A204.1 (cell line): Measurements from ENCODE around the gene GPC3.
"Not testable (repeated sequence)": the region's sequence is repeated elsewhere in the genome, so short reads cannot be mapped to it uniquely, and the experiment has no call there.

Source experiments
- FAIRE-seq: peaks from 2 replicates; lab custom pipeline; 2012; peaks lifted over from hg19 to GRCh38; lab: Jason Lieb, UNC

GPC3 gene

DNA sequence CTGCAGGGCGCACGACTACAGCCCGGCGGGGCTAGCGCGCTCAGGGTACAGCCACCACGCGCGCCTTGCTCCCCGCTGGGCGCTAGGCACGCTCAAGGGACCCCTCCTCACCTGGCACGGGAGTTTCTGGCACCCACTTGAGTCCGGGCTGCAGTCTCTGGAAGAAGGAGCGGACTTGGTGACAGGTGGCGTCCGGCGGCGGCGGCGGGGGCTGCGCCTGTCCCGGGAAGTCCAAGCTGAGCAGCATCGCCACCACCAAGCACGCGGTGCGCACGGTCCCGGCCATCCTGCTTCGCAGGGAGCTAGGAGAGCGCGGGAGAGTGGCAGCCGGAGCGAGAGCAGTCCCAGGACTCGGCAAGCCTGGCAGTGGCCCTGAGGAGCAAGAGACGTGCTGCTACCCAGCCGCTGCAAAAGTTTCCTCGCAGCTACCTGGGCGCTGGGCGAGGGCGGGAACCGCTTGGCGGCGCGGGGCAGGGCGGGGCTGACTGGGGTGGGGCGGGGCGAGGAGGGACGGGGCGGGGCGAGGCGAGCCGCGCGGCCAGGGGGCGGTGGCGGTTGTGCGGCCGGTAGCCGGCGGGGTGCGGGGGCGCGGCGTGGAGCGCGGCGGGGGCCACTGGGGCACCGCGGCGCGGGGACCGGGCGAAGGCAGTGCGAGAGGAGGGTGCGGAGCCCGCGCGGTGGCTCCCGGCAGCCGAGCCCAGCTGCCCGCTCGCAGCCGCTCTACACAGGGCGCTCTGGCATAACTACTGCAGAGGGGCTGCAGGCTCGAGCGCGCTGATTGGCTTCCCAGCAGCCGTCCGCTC is at the start of gene GPC3:
Gene GPC3 (minus strand): TSS at position 431 of the 803 bp plus-strand sequence.
- FAIRE-seq = no peak

DNA sequence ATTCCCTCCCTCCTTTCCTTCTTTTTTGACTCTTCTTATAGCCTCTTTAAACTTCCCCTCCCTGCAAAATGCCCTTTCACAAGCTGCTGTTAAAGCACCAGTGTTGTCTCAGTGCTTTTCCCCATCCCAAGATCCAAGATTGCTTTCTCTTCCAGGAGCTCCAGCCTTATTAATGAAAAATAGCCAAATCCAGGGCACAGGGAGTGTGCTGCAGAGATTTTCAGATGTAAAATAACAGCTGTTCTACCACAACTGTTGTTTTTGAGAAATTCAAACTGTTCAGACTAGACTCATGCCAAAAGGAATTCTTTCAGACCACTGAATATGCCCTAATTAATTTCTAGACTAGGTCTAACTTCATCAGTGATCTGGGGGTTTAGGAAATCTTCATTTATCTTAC is 47.0 kb upstream of the GPC3 start:
- FAIRE-seq = no peak

DNA sequence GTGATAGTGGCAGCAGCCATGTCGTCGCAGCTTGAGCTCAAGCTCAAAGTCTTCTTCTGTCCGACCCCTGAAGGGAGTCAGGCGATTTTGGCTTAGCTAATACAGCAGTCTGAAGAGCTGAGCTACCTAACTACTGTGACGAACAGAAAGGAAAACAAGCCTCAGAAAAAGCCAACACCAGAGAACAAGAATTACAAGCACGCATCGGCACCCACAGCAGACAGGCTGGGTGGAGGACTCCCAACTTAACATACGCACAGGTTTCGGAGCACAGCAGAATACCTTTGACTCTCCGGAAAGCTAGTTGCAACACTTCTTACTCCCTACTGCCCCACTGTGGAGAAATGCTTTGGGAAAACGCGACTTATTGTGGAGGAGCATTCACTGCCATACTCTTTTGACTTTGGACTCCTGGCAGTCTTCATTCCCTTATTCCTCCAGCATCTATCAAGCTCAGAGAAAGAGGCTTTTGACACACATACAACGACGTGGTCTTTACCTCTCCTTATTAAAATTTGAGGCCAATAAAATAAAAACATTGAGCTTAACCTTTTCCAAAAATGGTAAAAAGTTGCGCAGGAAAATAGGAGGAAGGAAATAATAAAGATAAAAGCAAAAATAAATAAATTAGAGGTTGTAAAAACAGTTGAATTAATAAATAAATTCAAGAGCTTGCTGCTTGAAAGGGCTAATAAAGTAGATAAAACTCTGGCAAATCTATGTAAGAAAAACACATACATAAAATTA is 41.3 kb upstream of the GPC3 start:
- no peak for FAIRE-seq

DNA sequence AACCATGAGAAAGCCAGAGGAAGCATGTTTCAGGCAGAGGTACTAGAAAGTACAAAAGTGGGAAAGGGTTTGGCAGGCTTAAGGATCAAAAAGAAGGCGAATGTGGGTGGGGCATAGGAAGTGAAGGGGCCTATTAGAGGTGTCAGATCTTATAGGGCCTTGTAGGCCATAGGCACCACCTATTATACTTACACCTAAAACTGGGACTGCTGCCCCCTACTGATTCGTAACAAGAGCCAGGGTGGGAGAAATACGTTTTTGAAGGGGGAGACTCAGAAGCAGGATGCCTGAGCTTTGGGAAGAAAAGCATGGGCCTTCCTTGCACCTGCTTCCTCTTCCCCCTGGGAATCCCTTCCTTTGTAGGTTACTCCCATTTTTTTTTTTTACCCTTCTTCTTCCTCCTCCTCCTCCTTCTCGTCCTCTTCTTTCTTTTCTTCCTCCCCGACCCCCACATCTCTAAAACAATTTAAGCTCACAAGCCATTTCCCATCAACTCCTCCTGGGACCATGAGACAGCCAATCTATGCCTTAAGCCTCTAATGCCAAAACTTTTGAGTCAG is 40.7 kb upstream of the GPC3 start:
- no peak for FAIRE-seq

DNA sequence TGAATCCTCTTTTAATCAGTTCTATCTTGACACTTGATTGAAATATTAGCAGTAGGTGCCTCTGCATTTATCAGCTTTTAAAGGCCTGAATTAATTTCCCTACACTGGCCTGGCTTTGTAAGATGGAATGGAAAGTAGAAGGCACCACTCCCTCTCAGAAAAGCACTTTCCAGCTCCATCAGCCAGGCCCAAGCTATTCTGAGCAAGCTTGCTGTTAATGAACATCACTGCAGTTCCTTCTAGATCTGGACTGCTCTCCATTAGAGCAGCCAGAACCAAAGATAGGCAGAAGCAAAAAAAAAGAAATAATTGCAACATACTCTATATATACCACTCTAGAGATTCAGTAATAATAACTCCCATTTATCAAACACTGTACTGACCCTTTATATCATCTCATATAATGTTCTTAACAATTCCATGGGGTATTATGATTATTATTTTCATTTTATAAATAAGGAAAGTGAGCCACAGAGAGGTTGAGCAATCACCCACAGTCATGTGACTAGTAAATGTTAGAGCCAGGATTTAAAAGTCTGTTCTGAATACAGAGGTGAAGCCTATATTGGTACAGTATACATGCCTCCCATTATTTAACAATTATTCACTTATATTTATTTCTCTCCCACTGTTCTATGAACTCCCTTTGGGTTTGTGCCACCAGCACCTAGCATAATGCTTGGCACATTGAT is 39.4 kb upstream of the GPC3 start:
- FAIRE-seq = no peak

DNA sequence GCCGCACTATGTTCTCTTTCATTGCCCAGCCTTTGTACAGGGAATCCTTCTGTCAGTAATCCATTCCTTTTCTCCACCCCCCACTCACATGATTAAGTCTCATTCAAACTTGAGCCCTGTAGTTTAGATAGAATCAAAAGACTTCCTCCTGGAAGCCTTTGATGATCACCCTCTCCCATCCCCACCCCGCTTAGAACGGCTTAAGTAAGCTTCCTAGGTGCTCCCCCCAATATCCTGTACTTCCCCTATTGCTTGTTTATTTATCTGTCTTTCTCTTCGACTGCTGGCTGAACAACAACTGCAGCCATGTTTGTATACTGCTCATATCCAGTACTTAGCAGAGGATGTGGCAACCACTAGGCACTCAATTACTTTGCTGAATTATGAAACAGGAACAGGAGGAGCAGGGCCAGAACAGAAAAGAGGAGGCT is 38.5 kb upstream of the GPC3 start:
- FAIRE-seq = no peak

DNA sequence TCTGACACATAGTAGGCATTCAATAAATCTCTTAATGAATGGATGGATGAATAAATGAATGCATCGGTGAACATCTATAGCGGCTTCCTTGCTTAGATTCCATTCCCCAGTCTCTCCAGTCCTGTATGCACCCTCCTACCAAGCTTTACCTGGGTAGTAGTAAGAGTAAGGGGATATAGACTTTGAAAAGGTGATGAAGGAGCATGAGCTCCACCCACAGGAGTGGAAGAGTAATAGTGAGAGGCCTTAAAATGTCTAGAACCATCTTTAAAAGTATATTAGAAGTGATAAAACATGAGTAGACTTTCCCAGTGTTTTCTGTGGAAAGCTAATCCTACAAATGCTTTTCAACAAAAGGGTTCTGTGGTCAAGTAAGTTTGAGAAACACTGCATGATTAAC is 35.5 kb upstream of the GPC3 start:
- FAIRE-seq = no peak

DNA sequence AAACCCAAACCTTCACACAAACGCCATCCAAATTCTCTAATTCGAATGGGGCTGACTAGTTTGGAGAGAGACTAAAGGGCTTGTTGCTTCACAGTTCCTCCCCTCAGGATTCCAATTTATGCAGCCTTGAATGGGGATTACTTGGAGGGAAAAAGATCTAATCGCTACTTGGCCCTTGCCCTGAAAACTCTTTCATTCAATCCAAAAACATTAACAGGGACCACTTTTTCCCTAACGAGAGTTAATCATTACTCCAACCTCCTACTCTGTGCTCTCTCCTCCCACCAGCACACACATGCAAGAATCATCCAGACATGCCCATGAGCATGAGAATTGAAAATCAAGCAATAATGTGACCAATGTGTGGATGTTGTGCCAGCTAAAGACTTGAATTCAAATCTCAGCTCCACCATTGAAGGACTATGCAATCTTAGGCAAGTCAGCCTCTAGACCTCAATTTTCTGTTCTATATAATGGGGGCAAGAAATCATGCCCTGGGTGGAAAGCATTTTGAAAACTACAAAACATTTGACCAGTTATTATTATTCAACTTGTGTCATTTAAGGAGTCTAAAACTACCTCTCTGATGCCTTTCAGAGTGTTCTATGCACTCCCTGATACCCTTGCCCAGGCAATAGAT is 34.3 kb upstream of the GPC3 start:
- no peak for FAIRE-seq

DNA sequence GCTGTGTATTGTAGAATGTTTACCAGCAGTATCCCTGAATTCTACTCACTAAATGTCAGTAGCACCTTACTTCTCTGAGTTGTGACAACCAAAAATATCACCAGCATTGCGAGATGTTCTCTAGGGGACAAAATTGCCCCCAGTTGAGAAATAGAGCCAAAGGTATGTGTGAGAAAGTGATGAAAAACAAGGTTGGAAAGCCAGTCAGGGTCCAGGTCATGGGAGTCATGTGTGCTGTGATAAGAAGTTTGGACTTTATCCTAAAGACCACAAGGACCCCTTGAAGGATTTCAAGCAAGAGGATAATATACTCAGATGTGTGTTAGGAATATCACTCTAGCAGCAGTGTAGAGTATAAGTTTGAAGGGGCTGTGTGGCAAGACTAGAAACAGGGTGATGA is 30.9 kb upstream of the GPC3 start:
- FAIRE-seq = not testable (repeated sequence)

DNA sequence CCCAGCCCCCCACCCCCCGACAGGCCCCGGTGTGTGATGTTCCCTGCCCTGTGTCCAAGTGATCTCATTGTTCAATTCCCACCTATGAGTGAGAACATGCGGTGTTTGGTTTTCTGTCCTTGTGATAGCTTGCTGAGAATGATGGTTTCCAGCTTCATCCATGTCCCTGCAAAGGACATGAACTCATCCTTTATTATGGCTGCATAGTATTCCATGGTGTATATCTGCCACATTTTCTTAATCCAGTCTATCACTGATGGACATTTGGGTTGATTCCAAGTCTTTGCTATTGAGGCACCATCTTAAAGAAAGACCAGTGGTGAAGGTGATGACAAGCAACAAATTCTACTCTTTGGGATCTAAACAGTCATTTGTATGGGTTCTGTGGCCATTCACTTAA is 30.1 kb upstream of the GPC3 start:
- not testable (repeated sequence) for FAIRE-seq

DNA sequence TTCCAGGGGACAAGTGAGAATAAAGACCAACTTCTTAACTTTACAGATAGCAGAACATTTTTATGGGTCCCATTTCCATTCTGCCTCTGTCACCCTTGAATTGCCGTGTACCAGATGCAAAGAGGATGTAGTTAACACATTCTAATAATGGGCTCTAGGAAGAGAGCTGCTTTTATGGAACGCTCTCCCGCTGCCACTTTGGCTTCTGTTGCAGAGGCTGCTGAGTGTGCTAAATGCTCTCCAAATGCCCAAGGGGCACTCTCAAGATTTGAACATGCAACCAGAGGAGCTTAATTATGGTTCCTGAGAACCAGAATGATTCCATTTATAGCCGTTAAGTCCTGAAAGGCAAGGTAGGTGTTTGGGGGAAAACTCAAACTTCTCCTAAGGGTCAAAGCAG is 28.1 kb upstream of the GPC3 start:
- no peak for FAIRE-seq

DNA sequence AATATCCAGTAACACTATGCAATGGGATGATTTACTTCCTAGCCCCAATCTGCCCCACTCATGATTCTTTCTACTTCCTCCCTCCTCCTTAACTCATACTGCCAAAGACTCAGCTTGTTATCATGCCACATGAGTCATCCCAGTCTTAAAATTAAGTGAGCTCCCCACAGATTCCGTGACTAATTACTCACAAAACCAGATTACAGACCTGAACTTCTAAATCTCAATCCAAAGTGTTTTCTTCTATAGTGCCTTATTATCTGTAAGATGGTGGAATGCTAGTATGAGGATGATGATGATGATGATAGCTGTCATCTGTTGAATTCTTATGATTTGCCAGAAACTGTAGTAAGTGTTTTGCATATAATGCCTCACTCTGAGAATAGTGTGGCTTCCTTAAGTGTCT is 27.7 kb upstream of the GPC3 start:
- FAIRE-seq = no peak

DNA sequence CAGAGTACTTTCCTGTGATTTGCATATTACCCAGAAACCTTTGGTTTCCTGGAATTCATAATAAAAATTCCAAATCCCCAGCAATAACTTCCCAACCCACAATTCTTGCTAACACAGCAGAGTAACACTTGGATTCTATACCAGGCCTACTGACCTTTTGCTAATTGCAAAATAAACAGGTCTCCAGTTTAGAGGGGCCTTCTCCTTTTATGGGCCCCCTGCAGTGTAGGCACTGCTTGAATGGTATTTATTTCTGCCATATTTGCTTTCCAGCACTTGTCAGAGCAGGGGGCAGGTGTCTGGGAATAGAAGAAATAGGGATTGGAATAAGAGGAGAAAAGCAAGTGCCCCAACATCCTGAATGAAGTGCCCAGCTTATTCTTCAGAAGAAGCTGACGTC is 25.3 kb upstream of the GPC3 start:
- FAIRE-seq = no peak

DNA sequence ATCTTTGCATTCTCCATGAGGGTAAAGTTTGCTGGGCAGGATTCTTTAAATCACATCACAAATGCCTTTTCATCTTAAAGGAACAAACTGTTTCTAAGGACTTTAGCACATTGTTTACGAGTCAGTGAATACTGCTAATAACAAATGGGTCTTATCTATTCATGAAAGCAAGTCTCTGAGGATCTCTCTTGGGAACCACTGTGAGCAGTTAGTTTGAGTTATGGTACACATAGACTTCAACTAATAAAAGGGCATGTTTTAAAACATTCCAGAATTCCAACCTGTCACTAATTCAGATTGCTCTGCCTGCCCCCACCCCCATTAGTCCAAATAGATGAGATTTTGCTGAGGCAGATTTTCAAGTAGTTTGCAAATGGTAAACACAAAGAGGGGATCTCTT is 22.3 kb upstream of the GPC3 start:
- FAIRE-seq = no peak

DNA sequence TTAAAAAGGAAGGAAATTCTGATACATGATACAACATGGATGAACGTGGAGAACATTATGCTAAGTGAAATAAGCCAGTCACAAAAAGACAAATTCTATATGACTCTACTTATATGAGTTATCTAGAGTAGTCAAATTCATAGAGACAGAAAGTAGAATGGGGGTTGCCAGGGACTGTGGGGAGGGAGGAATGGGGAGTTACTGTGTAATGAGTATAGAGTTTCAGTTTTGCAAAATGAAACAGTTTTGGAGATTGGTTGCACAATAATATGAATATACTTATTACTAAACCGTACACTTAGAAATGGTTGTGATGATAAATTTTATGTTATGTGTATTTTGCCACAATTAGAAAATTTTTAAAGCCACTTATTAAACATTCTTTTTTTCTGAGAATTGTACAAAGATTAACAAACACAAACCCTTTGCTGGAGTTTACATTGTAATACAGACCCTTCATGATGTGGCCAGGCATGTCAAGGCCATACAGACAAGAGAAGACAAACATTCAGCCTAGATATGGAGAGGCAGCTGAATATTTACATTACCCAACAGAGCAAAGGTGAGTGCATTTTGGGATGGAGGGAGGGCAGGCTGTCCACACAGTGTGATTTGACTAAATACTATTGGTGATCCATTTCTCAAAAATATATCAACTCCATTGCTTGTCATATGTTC is 21.2 kb upstream of the GPC3 start:
- FAIRE-seq = peak; percentile 16

DNA sequence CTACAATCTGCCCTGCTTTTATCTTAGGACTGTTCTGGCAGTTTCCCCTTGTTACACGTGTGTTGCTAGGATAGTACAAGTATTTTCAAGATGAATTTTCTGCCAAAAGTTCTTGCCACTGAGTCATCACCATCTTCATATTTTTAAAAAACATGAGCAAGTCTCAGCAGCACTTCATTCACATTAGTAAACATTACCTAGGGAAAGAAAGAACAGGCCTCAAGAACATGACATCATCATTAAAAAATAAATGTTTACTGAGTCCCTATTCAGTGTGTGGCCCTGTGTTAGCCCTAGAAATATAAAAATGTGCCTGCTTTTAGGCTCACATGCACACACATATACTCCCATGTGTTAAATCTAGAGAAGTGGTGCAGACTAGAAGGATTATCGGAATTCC is 18.7 kb upstream of the GPC3 start:
- FAIRE-seq = no peak

DNA sequence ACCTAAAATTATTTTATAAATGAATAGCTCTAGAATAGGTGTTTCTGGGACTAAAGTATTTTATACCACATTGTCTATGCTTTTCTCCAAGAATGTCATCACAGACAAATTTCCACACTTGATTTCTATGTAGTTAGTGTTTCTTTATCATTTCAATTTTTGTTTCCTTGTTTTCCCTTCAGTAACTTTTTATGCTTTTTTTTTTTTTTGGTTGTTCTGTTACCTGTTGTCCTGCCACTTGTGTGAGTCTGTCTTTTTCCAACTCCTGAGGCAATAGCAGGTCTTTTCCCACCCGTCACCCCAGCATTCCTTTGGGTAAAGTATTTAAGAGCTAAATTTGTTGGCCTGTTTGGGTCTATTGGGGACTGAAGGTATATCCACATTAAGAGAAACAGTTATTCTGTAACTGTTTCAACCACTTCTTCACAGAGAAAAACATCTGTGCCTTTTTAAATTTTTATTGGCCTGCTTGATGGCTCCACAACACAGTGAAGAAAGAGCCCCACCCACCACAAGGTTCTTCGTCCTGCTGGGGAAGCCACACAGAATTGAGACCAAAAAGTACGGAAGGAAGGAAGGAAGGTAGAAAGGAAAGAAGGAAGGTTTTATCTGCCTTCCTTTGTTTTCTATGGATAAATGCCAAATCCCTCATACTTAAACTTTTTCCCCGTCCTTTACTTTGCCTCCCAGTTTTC is 17.7 kb upstream of the GPC3 start:
- FAIRE-seq = no peak

DNA sequence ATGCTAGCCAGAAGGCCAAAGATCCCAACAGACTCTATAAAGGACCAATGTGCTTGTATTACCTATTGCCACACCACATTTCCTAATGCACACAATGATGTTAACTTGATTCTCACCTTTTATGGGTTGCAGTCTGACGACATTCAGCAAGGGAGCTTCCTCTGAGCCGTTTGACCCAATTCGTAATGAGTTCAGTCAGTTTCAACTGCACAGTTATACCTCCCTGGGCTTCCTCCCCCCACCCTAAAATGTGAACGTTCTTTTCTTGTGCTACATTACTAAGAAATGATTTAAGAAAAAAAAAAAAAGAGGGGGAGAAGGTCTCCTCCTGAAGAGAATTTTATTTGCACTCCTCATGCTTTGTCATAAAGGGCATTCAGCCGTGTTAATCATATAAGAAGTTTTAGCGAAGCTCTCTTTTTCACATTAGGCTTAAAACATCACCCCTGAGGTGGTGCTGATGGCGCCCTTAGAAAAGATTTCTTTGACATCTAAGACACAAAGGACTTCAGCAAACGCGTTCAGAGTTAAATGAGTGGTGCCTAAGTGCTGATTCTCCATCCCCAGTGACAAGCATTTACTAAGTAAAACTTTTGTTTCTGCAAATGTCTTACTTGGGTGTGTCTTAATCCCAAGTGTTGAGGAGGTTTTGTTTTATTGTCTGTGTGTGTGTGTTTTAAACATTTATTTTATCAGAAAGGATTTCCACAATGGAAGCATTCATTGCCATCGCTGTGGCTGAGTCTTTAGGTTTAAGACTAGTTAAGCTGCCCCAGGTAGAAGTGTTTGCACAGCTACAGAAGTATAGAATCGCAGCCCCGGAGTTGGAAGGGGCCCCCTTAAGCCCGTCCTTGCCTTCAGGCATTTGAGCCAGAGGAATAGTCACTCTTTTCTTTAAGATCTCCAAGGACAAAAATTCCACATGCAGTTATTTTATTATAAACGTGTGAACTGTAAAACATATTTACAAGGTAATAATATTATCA is 15.2 kb upstream of the GPC3 start:
- FAIRE-seq = no peak

DNA sequence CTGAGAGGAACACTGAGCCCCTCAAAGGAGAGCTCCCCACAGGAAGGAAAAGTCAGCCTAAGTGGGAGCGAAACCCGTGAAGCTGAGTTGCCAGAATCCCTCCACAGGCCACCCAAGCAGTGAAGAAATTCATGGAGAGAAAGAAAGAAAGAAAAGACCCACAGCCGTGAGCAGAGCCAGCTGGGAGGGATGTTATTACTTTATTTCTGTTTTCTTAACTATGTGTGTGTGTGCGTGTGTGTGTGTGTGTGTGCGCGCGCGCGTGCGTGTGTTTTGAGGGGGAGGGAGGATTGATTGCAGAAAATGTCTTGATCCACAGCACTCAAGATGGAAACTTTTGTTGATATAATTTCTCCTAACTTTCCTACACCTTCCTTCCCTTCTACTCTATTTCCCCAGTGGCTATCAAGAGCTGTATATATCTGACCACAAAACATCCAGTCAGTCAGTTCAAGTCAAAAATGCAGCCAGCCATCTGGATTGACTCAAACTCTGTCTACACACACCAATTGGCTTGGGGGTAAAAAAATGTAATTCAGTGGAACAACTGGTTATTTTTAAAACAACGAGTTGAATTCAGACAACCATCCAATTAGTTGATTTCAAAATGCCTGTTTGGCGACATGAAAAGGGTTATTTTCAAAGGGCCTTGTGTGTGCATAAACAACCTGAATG is 13.8 kb upstream of the GPC3 start:
- FAIRE-seq = no peak
